Activated T-cell treated with anti-CD3 and anti-CD28 coated beads for 48 hours (primary cell): ENCODE data around the gene SNRPA1.

Source experiments
- DNase-seq: peaks from one replicate; pipeline ENCODE4 v3.0.0-alpha.2; 2020; ENCODE audit warnings: low read depth

Gene SNRPA1

DNA sequence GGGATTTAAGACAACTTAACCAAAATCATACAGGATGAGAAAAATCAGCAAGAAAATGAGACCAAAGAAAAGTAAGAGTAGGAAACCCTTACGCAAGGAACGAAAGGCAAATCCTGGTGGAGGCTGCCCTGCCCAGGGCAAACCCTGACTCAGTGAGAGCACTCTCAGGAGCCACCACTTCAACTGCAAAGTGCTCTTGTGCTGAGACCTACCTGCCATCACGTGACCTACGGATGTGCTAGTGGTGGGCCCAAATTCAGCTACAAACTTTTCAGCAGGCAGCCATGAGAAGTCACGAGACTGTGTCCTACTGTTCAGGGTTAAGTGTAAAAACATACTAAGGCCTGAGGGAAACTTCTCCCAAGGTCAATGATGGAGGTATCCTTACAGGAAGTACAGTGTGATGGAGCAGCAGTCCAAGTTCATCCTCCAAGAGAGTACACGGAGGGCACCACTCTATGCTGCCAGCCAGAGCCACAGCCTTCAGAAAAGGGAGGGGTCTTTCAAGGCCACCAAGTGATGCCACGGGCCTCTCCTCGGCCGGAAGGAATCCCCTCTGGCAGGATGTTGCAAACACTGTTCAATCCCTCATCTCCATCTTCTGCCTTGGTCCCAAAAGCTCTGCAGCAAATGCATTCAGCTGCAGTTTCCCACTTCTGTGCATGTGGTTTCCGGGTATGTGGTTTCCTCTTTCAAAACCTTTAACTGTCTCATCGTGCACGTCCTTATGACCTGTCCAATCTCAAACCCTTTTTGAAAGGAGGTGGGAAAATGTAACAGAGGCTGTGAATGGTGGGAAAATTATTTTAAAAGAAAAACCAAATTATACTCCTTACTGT is 52.7 kb downstream of the SNRPA1 start:
- DNase-seq, result peak; percentile 17

DNA sequence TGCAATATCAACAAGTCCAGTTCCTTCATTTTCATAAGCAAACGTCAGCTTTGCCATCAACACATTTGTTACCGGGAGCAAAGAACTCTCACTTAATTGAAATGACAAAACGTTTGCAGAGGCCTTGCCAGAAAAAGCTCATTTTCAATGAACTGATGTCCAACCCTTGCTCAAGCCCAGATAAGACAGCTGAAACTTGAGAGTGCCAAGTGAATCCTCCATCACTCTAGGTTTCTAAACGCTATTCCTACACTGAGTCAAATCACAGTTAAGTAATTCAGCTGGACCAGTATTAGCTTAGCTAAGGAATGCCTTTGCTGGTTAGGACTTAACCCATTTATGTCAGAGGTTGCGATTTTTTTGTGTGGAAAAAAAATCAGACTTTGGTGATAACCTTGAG is 54.7 kb downstream of the SNRPA1 start:
- no peak for DNase-seq

DNA sequence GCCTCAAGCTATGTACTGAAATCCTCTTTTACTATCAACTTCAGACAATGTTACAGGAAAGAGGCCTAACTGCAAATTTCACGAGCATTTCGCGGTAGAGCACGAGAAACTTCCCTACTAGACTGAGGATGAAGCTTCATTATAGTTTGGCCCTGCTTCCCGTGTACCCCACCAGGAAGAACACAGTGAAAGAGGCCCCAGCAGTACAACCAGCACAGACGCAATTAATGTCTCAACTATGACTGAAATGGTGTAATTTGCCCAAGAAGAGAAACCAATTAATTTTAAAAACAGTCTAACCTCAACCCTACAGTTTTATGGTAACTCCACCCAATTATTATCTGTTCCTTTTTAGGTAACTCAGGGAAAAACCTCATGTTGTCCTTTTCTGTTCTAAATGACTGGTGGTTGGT is 55.3 kb downstream of the SNRPA1 start:
- DNase-seq, result no peak

DNA sequence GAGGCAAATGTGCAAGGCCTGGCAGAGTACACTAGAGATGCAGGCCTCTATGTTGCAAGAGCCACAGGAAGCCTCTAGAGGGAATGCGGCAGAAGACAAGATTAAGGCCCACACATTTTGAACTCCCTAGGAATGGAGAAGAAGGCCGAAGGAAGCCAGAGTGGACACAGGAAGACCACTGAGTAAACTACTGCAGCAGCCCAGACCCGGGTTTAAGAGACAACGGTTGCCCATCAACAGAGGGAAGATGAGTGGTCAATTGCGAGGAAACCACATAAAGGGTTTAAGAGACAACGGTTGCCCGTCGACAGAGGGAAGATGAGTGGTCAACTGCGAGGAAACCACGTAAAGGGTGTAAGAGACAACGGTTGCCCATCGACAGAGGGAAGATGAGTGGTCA is 57.8 kb downstream of the SNRPA1 start:
- no peak for DNase-seq

DNA sequence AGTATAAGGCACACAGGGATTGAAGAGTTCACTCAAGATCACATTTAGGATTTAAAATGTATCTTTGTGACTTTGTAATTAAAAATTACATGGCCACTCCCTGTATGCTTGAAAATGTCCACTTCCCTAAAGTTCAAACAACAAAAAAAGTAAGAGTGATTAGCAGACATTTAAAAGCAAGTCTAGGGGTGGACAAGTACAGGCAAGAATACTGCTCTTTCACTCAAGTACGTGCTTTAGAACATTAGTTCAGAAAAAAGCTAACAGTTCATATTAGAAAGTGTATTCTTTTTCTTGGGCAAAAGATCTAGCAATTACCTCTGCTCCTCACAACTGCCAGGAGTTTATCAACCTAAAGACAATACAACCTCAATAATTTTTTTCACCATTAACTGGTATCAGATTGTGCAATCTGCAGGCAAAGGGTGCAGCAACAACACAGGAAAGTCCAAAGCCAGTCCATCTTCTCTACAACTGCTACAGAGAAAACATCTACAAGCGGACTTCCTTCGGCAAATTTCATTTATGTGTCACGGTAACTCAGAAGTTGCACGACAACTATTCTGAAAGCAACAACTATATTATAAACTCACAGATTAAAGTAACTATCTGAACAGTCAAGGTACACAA is 61.3 kb downstream of the SNRPA1 start:
- DNase-seq, result no peak

DNA sequence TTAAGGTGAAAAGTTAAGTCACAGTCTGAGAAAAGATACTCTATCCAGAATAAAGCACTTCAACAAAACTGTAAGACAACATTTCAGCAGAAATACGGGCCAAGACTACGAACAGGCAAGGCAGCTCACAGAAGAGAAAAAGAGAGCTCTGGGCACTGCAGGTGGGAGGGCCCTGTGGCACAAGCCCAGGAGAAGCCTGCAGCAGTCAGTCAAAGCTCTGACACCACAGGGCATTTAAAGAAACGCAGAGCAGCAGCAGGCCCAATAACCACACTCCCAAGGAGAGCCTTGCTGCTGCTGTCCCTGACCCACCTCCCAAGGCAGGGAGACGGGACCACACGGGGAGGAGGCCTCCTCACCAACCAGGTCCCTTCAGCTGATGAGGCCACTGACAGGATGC is 62.4 kb downstream of the SNRPA1 start:
- no peak for DNase-seq
